Measurements from ENCODE around the gene KNDC1.

- TF ChIP-seq HDGF (IDR thresholded peaks at IDR 0.05; ENCODE audit: borderline replicate concordance), result no peak
- no peak for TF ChIP-seq ARNT (IDR thresholded peaks at IDR 0.05)
- no peak for TF ChIP-seq FOXA1 (IDR thresholded peaks at IDR 0.05)
- no peak for TF ChIP-seq CTBP1 (IDR thresholded peaks at IDR 0.05; ENCODE audit: borderline replicate concordance)
- TF ChIP-seq SP1 (IDR thresholded peaks at IDR 0.05), result no peak
- no peak for TF ChIP-seq LEF1 (IDR thresholded peaks at IDR 0.05; ENCODE audit: borderline replicate concordance)
- no peak for TF ChIP-seq TARDBP (IDR thresholded peaks at IDR 0.05)
- no peak for TF ChIP-seq NFRKB (IDR thresholded peaks at IDR 0.05)
- no peak for TF ChIP-seq ELF4 (IDR thresholded peaks at IDR 0.05)
- no peak for TF ChIP-seq SUZ12 (IDR thresholded peaks at IDR 0.05)
- no peak for TF ChIP-seq PKNOX1 (IDR thresholded peaks at IDR 0.05)
- TF ChIP-seq FOXK2 (IDR thresholded peaks at IDR 0.05), result no peak
- no peak for TF ChIP-seq BHLHE40 (IDR thresholded peaks at IDR 0.05; ENCODE audit: borderline replicate concordance)
Observed at GRCh38 chr10:133267293-133267692, 107.3 kb downstream of the KNDC1 start.

Measured in HEK293T (cell line).